ENCODE results near the gene ANKRD33. TPM values are rescaled to one million over a fixed set of nuclear protein-coding genes. Genes with fewer than 3 reads are reported as not detected.

Gene ANKRD33
- total RNA-seq, 2 donors from 2014 or later = 0.46 TPM; not detected in 1

GRCh38 chr12:51866762-51867161 lies 21.1 kb upstream of the ANKRD33 start:
- no peak for TF ChIP-seq CTCF (conservative IDR thresholded peaks at IDR 0.05)
- WGBS, 2 experiments (ENCODE audit: insufficient coverage in 1 of 2, insufficient read length in 1 of 2) = 97 to 100% methylated on average over 3 to 6 of the region's 8 CpGs
- no peak overlapping the region for H3K27ac ChIP-seq (ENCODE audit: low read depth, low read length)
- Mint-ChIP-seq H3K9me3 (no peaks in the 10 kb centered on the region), H3K4me3 (no peak overlapping the region), H3K27ac (no peak overlapping the region), H3K4me1 (peaks cover 23% of the 10 kb centered on the region), H3K27me3 (ENCODE audit: insufficient read depth) (peaks cover 87% of the 10 kb centered on the region), H3K36me3 (ENCODE audit: low read depth) (no peaks in the 10 kb centered on the region)
- H3K9me3 ChIP-seq (ENCODE audit: control insufficient read depth, low read length) = no peaks in the 10 kb centered on the region
- no peak for DNase-seq
- peaks cover 71% of the 10 kb centered on the region for H3K27me3 ChIP-seq (ENCODE audit: control insufficient read depth, insufficient read depth, low read length, poor library complexity, severe bottlenecking)
- peaks cover 14% of the 10 kb centered on the region for H3K4me1 ChIP-seq (ENCODE audit: control insufficient read depth, insufficient read depth, low read length)
- no peaks in the 10 kb centered on the region for H3K36me3 ChIP-seq (ENCODE audit: control insufficient read depth, insufficient read depth, low read length)
- H3K4me3 ChIP-seq (ENCODE audit: low read length) = no peak overlapping the region
- no peak overlapping the region for H3K9ac ChIP-seq (ENCODE audit: extremely low read depth, low read length, poor library complexity, severe bottlenecking)

GRCh38 chr12:51867371-51867770 lies 20.5 kb upstream of the ANKRD33 start:
- H3K36me3 Mint-ChIP-seq (ENCODE audit: low read depth) = no peaks in the 10 kb centered on the region
- Histone ChIP-seq H3K4me3 (ENCODE audit: low read length) (no peak overlapping the region), H3K9ac (ENCODE audit: extremely low read depth, low read length, poor library complexity, severe bottlenecking) (no peak overlapping the region), H3K36me3 (ENCODE audit: control insufficient read depth, insufficient read depth, low read length) (no peaks in the 10 kb centered on the region), H3K9me3 (ENCODE audit: control insufficient read depth, low read length) (no peaks in the 10 kb centered on the region), H3K4me1 (ENCODE audit: control insufficient read depth, insufficient read depth, low read length) (peaks cover 14% of the 10 kb centered on the region), H3K27me3 (ENCODE audit: control insufficient read depth, insufficient read depth, low read length, poor library complexity, severe bottlenecking) (peaks cover 65% of the 10 kb centered on the region), H3K27ac (ENCODE audit: low read depth, low read length) (no peak overlapping the region)
- H3K27me3 Mint-ChIP-seq (ENCODE audit: insufficient read depth) = peaks cover 86% of the 10 kb centered on the region
- H3K4me1 Mint-ChIP-seq = peaks cover 23% of the 10 kb centered on the region
- DNase-seq = no peak
- H3K4me3 Mint-ChIP-seq = no peak overlapping the region
- no peak overlapping the region for H3K27ac Mint-ChIP-seq
- no peaks in the 10 kb centered on the region for H3K9me3 Mint-ChIP-seq
- no peak for TF ChIP-seq CTCF (conservative IDR thresholded peaks at IDR 0.05)

- H3K9ac ChIP-seq (ENCODE audit: extremely low read depth, low read length, poor library complexity, severe bottlenecking) = no peak overlapping the region
- H3K4me1 ChIP-seq (ENCODE audit: control insufficient read depth, insufficient read depth, low read length) = peaks cover 14% of the 10 kb centered on the region
- Mint-ChIP-seq H3K27me3 (ENCODE audit: insufficient read depth) (peaks cover 86% of the 10 kb centered on the region), H3K9me3 (no peaks in the 10 kb centered on the region), H3K4me1 (peaks cover 23% of the 10 kb centered on the region), H3K27ac (no peak overlapping the region), H3K4me3 (peak overlapping the region; percentile 59), H3K36me3 (ENCODE audit: low read depth) (no peaks in the 10 kb centered on the region)
- no peak overlapping the region for H3K27ac ChIP-seq (ENCODE audit: low read depth, low read length)
- H3K9me3 ChIP-seq (ENCODE audit: control insufficient read depth, low read length) = no peaks in the 10 kb centered on the region
- no peak for TF ChIP-seq CTCF (conservative IDR thresholded peaks at IDR 0.05)
- H3K36me3 ChIP-seq (ENCODE audit: control insufficient read depth, insufficient read depth, low read length) = no peaks in the 10 kb centered on the region
- peaks cover 65% of the 10 kb centered on the region for H3K27me3 ChIP-seq (ENCODE audit: control insufficient read depth, insufficient read depth, low read length, poor library complexity, severe bottlenecking)
- H3K4me3 ChIP-seq (ENCODE audit: low read length) = no peak overlapping the region
- WGBS, 2 experiments (ENCODE audit: insufficient coverage in 1 of 2, insufficient read length in 1 of 2) = 90 to 92% methylated on average over 12 of the region's 12 CpGs
- no peak for DNase-seq
These were observed 20.0 kb upstream of the ANKRD33 start for GRCh38 chr12:51867796-51868428.
